HG02981 (cell line): ENCODE results near the gene NFIX.

Experiments used
- ATAC-seq: cut with Tn5 transposase; IDR thresholded peaks from one replicate; pipeline ENCODE4 v1.9.1; 2021; ENCODE audit warnings: mild to moderate bottlenecking, moderate library complexity; ENCODE audit not compliant: unreplicated experiment

The NFIX gene

GRCh38 chr19:13120031-13120430 is 124.8 kb downstream of the NFIX start:
- no peak for ATAC-seq

GRCh38 chr19:13120817-13121216 is 125.5 kb downstream of the NFIX start:
- ATAC-seq, result no peak

DNA sequence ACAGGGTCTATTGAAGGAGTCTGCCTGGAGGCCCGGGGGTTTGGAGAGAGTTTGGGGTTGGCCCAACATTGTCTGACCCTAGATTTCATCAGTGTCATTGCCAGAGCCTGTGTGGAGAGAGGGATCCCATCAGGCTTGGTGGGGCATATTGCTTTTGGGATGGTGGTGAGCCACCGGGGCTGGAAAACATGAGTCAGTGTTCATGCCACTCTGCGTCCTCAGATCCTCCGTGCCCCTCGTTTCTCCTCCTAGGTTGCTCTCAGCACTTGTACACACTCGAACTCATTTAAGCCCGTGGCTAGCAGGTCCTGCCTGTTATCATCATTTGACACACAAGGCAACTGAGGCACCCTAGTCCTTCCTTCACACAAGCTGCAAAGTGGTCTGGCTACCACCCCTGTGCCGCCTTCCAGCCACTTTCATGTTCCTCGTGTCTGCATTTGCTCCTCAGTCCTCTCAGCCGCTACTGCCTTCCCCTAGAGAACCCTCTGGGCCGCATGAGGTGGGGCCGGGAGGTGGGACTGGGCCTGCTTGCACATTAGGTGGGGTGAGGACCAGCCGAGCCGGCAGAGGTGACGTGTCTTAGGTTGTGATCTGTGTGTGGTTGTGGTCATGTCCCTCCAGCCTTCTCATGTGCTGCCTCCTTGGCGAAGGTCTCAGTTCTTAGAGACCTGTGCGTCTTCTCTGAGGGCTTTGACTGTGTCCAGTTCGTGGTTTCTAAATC is 126.4 kb downstream of the NFIX start:
- ATAC-seq, result no peak

DNA sequence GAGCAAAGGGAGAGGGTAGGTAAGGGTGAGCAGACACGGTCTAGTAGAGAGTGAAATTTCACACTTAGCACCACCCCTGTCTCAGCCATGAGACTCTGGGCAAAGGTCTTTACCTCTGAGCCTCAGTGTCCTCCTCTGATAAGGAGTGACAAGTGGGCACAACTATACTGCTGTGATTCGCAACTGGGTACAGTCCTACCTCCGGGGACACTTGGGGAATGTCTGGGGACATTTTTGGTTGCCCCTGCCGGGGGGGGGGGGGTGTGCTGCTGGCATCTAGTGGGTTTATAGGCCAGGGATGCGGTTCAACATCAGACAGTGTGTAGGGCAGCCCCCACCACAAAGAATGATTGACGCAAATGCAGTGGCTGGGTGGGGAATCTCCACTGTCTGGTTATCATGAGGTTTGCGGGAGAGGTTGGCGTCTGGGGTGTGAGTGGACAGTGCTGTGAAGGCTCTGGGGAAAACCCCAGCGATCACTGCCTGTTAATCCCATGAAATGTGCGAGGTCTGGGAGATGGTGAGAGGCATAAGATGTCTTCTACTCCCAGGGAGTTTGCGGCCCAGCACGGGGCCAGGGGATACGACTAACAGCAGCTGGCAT is 127.1 kb downstream of the NFIX start:
- no peak for ATAC-seq

GRCh38 chr19:13122980-13123957 is 128.0 kb downstream of the NFIX start:
- no peak for ATAC-seq

DNA sequence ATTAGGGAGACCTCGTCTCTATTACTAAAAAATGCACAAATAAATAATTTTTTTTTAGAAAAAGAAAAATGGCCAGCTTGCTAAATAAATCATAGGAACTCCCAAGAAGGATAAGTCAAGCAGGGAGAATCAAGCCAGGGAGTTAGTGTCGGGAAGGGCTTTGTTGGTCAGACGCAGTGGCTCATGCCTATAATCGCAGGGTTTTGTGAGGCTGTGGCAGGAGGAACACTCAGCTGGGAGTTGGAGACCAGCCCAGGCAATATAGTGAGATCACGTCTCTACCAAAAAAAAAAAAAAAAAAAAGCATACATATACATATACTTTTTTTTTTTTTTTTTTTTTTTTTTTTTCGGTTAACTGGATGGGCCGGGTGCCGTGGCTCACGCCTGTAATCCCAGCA is 131.8 kb downstream of the NFIX start:
- ATAC-seq, result no peak

DNA sequence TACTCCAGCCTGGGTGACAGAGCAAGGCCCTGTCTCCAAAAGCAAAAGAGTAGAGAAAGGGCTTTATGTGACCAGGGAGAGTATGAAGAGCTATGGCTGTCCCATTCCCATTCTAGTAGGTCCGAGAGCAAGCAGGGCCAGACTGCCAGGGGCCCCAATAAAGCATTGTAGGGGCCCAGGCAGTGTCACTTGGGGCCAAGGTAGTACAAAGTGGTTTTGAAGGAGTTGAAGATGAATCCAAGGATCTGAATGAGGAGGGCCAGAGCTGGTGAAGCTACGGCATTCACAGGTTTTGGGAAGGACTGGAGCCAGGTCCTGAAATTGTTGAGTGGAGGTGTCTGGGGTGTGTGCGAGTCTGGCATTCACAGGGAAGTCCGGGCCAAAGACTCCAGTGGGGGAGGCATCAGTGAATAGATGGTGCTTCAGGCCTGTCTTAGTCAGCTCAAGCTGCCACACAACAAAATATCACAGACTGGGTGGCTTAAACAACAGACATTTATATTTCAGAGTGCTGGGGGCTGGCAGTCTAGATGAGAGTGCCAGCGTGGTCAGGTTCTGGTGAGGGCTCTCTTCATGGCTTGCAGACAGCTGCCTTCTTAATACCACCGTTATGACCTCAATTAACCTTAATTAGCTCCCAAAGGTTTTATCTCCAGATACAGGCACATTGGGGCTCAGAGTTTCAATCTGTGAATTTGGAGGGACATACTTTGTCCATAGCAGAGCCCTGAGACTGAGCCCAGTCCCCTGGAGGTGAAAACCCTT is 132.7 kb downstream of the NFIX start:
- no peak for ATAC-seq

GRCh38 chr19:13128583-13128982 is 133.3 kb downstream of the NFIX start:
- no peak for ATAC-seq

- ATAC-seq, result no peak
Measured at GRCh38 chr19:13129384-13129783, 134.1 kb downstream of the NFIX start.

DNA sequence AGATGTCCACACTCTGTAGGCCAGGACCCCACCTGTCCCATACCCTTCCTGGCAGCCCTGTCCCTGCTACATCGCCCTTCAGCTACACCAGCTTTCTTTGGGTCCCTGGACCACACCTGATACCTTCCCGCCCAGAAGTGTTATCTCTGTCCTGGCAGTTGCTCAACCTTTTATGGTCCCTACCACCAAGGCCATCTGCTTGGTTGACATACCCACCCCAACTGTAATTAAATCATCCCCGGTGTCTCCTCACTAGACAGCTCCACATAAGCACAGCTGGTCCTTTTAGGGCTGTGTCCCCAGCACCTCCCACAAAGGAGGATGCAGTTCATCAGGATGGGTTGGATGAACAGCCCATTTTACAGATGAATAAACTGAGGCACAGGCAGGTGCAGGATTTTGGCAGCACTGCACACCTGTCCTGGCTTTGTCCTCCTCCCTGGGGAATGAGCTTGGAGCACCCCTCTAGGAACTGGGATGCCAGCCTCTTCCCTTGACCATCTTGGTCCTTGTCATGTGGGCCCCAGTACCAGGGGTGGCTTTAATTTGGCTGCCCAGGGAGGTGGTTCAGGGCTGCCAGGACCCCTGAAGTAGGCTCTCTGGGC is 135.7 kb downstream of the NFIX start:
- no peak for ATAC-seq

GRCh38 chr19:13132471-13133180 is 137.4 kb downstream of the NFIX start:
- no peak for ATAC-seq

- ATAC-seq, result no peak
Measured at GRCh38 chr19:13133241-13133870, 138.1 kb downstream of the NFIX start.

- no peak for ATAC-seq
Measured at GRCh38 chr19:13134626-13135025, 139.4 kb downstream of the NFIX start.

GRCh38 chr19:13135068-13136062 is 140.1 kb downstream of the NFIX start:
- no peak for ATAC-seq

- no peak for ATAC-seq
Measured at GRCh38 chr19:13137290-13137794, 142.1 kb downstream of the NFIX start.

DNA sequence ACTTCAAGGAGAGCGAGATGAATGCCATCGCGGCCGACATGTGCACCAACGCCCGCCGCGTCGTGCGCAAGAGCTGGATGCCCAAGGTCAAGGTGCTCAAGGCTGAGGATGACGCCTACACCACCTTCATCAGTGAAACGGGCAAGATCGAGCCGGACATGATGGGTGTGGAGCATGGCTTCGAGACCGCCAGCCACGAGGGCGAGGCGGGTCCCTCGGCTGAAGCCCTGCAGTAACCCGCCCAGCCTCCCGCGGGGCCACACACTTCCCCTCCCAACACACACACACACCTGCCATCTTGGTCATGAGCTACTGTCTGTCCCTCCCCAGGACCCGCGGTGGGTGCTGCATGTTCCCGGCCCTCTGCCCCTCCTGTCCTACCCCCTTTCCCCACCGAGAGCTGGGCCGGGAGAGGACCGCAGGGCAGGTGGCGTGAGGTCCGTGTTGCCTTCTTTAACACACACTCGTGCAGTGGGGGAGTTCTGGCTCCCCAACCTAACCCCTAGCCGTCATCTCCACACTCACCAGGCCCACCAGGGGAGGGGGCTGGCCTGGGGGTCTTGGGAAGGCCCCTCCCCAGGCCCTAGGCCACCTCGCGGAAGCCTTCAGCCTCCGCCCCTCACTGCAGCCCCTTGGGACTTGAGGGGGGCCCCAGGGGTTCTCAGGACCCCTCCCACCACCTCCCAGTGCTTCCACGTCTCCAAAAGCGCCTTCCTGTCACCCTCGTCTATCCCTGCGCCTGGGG is 143.1 kb downstream of the NFIX start:
- ATAC-seq, result no peak

GRCh38 chr19:13138916-13139198 is 143.6 kb downstream of the NFIX start:
- ATAC-seq, result no peak
